ENCODE data around the gene RPS6KB2.
"Not testable (repeated sequence)": the region's sequence is repeated elsewhere in the genome, so short reads cannot be mapped to it uniquely, and the experiment has no call there.

RPS6KB2 gene

DNA sequence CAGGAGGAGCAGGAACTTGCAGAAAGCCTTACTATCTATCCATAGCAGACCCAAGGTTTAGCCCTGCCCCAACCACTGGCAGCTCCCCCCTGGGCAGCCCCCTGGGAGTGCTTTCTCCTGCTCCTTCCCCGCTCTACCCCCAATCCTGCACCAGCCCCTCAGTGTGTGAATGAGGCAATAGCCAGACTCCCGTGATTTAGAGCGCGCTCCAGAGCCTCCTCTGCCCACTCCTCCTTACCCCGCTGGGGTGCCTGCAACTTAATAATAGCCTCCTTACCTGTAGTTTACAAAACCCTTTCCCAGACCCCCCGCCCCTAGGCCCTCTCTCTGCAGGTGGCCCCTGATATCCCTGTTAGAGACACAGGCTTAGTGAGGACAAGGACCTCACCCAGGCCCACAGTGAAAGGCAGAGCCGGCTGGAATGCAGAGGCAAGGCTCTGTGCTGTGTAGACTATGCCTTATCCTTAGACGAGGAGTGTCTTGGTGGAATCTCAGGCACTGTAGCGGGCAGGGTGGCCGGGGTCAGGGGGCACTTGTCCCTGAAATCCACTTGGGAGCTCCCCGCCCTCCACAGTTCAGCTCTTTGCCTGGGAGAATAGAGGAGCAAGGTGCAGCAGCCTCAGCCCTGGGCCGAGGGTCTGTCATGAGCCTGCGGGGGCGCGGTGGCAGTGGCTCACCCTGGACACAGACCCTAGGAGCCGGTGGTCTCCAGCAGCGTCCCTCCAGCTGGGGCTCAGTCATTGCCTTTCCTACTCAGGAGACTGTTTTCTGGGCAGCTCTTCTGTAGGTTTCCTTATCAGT is 17.1 kb upstream of the RPS6KB2 start:
- DNase-seq (ENCODE audit: low spot score), result no peak

DNA sequence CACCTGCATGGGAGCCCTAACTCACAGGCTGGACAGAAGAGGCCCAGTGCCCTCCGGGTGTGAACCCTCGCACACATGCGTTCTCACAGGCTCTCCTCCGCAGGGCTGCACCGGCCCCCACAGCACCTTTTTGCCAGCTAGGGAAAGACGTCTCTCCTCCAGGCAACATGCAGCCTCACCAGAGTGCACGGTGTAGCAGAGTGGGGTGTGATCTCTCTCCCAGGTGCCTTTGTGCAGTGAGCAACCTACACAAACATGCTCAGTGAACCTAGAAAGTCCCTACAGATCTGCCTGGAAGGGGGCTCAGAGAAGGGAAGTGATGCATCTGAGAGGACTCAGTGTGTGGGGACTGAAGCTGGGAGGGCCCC is 16.5 kb upstream of the RPS6KB2 start:
- no peak for DNase-seq (ENCODE audit: low spot score)

DNA sequence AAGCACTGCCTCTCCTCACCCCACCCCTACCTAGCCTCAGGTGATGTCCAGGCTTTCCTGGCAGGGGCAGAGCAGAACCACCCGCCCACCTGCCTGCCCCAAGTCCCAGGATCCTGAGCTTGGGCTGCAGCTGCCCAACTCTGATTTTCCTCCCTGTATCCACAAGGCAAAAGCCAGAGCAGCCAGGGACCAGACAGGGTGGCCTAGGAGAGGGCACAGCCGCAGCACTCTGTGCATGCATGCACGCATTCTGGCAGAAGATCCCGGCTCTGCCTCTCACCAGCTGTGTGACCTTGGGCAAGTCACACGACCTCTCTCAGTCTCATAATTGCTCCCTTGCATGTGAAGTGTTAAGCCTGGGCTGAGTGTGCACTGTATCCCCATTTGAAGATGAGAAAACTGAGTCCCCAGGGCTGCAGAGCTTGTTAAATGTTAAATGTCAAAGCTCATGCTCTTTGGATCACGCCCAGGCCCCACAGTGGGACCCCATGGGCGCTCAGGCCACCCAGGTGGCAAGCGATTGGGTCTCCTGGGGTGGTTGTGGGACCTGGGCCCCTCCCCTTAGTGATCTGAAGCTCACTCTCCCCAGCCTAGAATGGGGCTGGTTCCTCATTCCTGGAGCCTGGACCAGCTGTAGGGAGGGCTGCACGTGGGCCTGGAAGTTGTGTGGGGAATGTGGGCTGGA is 15.7 kb upstream of the RPS6KB2 start:
- no peak for DNase-seq (ENCODE audit: low spot score)

DNA sequence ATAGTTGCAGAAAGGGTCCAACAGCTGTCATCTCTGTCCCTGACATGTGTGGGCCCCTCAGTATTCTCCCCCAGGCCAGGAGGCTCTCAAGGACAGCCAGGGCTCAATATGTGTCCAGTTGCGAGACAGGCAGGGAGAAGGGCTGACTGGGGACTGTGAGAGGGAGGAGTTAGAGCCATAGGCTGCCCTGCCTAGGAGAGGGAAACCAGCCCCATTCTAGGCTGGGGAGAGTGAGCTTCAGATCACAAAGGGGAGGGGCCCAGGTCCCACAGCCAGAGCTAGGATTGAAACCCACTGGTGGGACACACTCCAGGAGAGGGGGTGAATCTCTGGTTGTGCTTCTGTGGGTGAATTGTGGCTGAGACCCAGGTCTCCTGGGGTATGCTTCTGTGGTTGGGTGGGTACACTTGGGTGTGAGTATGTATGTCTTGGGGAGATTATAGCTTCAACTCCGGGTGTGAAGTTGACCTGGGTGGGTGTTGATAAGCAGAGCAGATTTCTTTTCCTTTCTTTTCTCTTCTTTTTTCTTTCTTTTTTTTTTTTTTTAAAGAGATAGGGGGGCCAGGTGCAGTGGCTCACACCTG is 14.9 kb upstream of the RPS6KB2 start:
- no peak for DNase-seq (ENCODE audit: low spot score)

DNA sequence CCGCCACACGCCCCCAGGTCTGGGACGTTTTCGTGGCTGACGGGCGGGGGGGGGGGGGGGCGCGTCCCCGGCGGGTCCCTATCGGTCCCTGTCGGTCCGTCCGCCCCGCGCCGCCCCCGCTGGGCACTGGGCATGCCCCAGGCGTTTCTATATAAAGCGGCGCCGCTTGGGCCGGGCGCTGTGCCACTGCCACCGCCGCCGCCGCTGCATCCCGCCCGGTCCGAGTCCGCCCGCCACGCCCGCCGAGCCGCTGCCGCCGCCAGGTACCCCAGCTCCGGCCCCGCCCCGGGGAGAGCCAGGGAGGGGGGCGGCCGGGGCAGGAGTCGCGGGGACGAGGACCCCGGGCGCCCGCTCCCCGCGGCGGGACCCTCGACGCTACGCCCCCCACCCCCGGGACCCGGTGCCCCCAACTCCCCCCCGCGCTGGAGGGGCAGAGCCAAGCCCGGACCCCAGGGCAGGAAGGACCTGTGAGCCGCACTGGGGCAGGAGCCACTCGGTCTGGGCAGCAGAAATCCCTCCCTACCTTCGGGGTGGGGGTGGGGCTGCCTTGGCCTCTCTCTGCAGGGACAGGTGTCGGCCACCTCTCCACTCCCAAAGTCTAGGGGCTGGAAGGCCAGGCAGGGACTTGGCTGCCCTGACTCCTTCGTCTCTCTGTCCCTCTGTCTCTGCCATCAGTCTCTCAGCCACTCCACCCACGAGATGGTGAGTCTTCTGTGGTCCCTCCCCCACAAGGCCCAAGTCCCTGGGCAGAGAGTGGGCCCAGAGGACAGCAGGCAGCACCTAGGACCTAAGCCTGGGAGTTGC is 12.6 kb upstream of the RPS6KB2 start, which contains the start of gene CARNS1:
Gene CARNS1, plus strand, starts transcription at position 178 of the 804 bp plus-strand sequence. Its CDS starts 522 bp downstream, at position 700.
- DNase-seq (ENCODE audit: low spot score), result no peak

DNA sequence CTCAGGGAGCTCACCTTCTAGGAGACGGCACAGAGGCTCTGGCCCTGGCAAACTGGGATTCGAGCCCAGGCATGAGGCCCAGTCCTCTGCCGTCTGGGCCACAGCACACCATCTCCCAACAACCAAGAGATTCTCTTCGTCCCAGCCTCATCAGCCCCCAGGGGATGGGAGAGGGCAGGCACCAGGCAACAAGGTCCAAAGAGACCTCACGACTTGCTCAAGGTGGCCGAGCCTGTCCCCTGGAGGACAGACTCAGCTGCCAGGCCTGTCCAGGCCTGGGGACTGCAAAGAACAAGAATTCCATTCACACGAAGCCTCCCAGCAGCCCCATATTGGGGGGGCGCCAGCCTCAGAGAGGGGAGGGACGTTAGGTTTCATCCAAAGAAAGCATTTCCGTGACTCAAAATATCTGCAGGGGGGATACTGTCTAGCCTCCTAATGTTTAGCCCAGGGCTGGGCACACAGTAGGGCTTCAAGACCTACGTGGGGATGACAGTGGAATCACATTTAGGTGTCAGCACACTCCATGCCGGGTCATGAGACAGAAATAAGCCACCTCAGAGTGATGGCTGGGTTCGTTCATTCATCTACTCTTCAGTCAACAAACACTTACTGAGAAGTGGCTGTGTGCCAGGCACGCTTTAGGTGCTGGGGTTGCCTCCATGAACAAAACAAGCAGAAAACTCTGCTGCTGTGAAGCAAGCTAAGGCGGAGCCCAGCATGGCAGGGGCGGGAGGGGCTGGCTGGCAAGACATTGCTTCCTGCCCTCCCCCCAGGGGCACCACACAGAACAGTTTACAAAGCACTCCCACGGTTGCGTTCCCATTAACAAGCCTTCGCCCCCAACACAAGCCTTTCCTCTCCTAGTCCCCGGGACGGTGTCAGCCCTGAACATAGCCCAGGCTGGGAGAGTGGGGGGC is 11.6 kb upstream of the RPS6KB2 start:
- DNase-seq (ENCODE audit: low spot score), result no peak

DNA sequence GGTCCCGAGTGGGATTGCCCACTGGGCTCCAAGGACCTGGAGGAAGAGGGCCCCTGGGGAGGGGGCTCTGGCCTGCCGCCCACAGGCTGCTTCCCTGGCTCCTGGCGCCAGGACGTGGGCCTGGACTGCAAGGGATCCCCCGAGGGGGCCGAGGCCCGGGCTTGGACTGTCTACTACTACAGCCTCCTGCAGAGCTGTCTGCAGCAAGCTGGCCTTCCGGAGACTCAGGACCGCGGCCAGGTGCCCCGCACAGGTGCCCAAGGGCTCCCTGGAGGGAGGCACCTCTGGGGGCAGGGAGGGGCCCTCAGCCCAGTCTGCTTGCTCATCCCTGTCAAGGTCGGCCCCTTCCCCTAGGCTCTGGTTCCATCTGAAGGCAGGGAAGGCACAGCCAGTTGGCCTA is 10.9 kb upstream of the RPS6KB2 start:
- no peak for DNase-seq (ENCODE audit: low spot score)

DNA sequence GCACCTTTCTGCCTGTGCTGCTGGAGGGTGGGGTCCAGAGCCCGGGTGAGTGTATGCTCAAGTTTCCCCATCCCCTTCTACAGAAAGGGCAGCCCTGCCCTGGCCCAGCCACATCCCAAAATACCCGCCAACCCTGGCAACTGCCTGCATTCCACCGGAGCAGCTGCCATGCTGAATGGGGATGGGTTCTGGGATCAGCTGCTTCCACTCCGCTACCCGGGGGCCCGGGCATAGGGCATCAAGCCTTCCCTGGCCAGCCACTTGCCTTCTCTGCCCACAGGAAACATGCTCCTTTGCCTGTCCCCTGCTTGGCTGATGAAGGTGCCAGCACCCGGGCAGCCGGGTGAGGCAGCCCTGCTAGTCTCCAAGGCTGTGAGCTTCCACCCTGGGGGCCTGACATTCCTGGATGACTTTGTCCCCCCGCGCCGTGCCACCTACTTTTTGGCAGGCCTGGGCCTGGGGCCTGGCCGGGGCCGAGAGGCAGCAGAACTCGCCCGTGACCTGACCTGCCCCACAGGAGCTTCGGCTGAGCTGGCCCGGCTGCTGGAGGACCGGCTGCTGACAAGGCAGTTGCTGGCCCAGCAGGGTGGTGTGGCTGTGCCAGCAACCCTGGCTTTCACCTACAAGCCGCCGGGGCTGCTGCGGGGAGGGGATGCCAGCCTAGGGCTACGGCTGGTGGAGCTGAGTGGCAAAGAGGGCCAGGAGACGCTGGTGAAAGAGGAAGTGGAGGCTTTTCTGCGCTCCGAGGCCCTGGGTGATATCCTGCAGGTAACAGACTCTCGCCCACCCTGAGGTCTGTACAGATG is 9.6 kb upstream of the RPS6KB2 start:
- no peak for DNase-seq (ENCODE audit: low spot score)

DNA sequence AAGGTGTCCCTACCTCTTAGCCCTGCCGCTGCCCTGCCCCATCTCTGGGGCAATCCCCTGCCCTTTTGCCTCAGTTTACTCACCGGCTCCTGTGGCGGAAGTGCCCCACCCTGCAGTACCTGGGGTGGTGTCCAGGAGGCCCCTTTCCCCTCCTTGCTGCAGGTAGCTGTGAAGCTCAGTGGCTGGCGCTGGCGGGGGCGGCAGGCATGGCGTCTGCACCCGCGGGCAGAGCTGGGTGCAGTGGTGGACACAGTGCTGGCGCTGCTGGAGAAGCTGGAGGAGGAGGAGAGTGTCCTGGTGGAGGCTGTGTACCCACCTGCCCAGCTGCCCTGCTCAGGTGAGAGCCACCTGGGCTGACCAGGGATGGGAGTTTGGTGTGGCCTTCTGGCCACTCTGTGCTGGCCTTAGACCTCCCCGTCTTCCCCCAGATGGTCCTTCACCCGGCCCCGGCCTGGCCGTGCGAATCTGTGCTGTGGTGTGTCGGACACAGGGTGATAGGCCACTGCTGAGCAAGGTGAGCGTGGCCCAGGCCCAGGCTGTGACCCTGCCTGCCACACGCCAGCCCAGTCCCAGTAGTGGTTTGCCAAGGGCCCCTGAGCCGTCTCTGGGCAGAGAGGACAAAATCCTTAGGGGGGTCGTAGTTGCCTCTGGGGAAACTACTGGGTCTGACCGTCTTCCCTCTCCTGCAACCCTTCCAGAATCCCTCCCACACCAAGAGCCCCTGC is 8.8 kb upstream of the RPS6KB2 start:
- DNase-seq (ENCODE audit: low spot score), result no peak

DNA sequence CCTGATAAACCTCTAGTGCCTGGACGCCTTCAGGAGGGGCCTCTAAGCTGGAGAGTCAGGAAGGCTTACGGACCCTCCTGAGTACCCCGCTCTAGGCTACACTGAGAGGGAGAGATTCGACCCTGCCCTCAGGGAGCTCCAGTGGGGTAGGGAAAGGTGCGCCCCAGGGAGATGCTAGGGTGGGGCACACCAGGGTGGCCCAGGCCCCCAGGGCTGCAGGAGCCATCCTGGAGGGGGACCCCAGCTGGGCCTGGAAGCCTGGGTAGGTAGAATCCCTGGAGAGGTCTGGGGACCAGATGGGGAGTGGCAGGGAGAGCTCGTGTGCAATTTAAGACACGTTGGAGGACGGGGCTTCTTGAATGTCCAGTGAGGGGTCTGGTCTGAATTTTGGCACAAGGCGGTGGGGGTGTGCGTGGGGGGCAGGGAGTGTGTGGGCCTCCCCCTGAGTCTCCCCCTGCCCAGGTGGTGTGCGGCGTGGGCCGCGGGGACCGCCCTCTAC is 8.1 kb upstream of the RPS6KB2 start:
- DNase-seq (ENCODE audit: low spot score), result no peak

DNA sequence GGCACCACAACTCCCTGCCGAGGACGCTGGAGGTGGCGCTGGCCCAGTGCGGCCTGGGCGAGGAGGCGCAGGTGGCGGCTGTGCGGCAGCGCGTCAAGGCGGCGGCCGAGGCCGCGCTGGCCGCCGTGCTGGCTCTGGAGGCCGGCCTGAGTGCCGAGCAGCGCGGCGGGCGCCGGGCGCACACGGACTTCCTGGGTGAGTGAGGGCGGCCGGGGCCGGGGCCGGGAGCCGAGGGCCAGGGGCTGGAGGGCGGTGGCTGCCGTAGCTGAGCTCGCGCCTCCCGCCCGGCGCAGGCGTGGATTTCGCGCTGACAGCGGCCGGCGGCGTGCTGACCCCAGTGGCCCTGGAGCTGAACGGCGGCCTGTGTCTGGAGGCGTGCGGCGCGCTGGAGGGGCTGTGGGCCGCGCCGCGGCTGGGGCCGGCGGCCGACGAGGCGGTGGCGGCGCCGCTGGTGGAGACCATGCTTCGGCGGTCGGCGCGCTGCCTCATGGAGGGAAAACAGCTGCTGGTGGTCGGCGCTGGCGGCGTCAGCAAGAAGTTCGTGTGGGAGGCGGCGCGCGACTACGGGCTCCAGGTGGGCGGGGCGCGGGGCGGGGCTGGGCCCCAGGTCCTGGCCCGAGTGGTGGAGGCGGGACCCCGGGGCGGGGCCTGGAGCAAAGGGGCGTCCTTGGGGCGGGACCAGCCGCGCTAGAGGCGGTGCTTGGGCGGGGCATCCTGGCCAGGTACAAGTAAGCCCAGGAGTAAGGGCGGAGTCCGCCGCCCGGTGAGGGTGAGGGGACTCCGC is 7.5 kb upstream of the RPS6KB2 start:
- peak; percentile 94 for DNase-seq (ENCODE audit: low spot score)

DNA sequence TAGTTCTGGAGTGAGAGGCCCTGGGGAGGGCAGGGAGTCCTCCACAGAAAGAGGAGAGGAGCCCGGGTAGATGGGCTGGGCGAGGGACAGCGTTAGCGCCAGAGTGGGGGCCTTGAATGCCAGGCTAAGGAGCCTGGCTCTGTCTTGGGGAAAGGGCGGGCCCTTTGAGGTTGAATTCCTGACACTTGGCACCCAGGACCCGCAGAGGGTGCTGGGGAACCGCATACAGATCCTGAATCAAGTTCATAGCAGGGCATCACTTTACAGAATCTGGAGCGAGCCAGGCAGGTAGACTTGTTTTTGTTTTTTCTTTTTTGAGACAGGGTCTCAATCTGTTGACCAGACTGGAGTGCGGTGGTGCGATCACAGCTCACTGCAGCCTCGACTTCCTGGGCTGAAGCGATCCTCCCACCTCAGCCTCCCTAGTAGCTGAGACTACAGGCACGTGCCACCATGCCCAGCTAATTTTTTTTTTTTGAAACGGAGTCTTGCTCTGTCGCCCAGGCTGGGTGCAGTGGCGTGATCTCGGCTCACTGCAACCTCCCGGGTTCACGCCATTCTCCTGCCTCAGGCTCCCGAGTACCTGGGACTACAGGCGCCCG is 6.8 kb upstream of the RPS6KB2 start:
- no peak for DNase-seq (ENCODE audit: low spot score)

DNA sequence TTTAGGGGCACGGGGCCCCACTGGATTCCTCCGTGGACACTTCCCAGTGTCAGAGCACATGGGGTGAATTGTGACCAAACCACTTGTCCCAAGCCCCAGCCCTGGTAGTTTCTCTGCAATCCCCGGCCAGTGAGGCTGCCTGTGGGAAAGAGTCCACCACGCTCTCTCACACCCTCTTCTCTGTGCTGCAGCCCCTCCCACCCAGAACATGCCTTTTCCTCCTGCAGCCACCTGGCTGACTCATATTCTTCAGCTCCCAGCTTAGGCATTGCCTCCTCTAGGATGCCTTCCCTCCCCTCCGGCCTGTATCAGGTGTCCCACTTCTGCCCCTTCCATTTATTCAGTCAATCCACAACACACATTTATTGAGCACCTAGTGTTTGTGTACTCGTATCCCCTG is 5.4 kb upstream of the RPS6KB2 start:
- no peak for DNase-seq (ENCODE audit: low spot score)

DNA sequence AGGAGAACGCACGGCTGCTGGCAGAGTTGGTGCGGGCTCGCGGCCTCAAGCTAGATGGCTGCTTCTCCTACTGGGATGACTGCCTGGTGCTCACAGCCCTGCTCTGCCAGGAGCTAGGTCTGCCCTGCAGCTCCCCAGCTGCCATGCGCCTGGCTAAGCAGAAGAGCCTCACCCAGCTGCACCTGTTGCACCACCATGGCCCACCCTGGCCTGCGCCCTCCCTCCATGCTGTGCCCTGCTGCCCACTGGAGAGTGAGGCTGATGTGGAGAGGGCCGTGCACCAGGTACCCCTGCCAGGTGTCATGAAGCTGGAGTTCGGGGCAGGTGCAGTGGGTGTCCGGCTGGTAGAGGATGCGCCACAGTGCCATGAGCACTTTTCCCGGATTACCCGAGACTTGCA is 4.8 kb upstream of the RPS6KB2 start:
- DNase-seq (ENCODE audit: low spot score), result no peak

DNA sequence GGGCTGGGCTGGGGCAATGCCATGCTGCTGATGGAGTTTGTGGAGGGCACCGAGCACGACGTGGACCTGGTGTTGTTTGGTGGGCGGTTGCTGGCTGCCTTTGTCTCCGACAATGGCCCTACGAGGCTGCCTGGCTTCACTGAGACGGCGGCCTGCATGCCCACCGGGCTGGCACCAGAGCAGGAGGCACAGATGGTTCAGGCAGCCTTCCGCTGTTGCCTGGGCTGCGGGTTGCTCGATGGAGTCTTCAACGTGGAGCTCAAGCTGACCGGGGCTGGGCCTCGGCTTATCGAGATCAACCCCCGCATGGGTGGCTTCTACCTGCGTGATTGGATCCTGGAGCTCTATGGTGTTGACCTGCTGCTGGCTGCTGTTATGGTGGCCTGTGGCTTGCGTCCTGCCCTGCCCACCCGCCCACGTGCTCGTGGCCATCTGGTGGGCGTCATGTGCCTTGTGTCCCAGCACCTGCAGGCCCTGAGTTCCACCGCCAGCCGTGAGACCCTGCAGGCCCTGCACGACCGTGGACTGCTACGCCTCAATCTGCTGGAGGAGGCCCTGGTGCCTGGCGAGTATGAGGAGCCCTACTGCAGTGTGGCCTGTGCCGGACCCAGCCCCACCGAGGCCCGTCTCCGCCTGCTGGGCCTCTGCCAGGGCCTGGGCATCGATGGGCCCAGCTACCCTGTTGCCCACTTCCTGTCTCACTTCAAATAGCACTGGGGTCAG is 4.2 kb upstream of the RPS6KB2 start:
- no peak for DNase-seq (ENCODE audit: low spot score)

DNA sequence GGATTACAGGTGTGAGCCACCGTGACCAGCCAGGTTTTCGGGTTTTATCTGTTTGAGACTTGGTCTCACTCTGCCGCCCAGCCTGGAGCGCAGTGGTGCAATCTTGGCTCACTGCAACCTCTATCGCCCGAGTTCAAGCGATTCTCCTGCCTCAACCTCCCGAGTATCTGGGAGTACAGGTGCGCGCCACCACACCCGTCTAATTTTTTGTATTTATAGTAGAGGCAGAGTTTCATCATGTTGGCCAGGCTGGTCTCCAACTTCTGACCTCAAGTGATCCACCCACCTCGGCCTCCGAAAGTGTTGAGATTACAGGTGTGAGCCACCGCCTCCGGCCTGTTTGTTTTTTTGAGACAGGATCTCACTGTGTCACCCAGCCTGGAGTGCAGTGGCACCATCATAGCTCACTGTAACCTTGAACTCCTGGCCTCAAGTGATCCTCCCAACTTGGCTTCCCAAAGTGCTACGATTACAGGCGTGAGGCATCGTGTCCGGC is 882 bp upstream of the RPS6KB2 start:
- DNase-seq (ENCODE audit: low spot score), result not testable (repeated sequence)

DNA sequence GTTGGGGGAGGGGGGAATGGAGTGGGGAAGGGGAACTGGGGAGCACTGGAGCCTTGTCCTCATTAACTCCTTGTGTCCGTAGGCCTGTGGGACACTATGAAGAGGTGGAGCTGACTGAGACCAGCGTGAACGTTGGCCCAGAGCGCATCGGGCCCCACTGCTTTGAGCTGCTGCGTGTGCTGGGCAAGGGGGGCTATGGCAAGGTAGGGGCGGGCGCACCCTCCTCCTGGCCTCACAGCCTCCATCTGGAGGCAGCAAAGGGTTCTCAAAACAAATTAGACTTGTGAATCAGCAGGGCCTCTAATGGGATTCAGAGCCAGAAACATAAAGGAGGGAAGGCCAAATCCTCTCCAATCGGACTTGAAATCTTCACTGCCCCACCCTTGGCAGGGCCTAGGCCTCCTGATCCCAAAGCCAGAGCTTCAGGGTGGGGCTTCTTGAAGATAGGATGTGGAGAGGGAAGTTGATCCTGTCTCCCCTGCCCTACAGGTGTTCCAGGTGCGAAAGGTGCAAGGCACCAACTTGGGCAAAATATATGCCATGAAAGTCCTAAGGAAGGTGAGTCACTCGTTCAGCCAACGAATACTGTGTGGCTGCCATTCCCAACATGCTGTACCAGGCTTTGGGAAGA is 859 bp downstream of the RPS6KB2 start:
- DNase-seq (ENCODE audit: low spot score), result no peak

Data from LoVo (cell line).